Fibroblast of the conjunctiva (primary cell): Measurements from ENCODE around the gene DCST2.

ENCODE experiments used
- DNase-seq: peaks from one replicate; pipeline ENCODE4 v3.0.0-alpha.2; 2010; ENCODE audit warnings: low read depth

The DCST2 gene

GRCh38 chr1:155069551-155070157 lies 36.1 kb upstream of the DCST2 start:
- no peak for DNase-seq

- DNase-seq = no peak
These were observed 35.0 kb upstream of the DCST2 start for GRCh38 chr1:155068599-155068998.

GRCh38 chr1:155066777-155067176 lies 33.2 kb upstream of the DCST2 start:
- no peak for DNase-seq

GRCh38 chr1:155064832-155065429 lies 31.4 kb upstream of the DCST2 start:
- no peak for DNase-seq

- DNase-seq = no peak
These were observed 30.7 kb upstream of the DCST2 start for GRCh38 chr1:155064111-155064831.

GRCh38 chr1:155063550-155064110 lies 30.0 kb upstream of the DCST2 start, which contains the start of gene EFNA4:
Gene EFNA4, plus strand, starts transcription at chr1:155063740. Its CDS starts 84 bp downstream, at chr1:155063824.
- no peak for DNase-seq

- DNase-seq = no peak
These were observed 29.3 kb upstream of the DCST2 start for GRCh38 chr1:155062702-155063411.

- no peak for DNase-seq
These were observed 28.6 kb upstream of the DCST2 start for GRCh38 chr1:155062151-155062686.

GRCh38 chr1:155061381-155062150 lies 28.0 kb upstream of the DCST2 start:
- peak; percentile 70 for DNase-seq

- no peak for DNase-seq
These were observed 27.2 kb upstream of the DCST2 start for GRCh38 chr1:155060736-155061135.

GRCh38 chr1:155057788-155058211 lies 24.2 kb upstream of the DCST2 start:
- no peak for DNase-seq

- DNase-seq = no peak
These were observed 23.5 kb upstream of the DCST2 start for GRCh38 chr1:155057104-155057503.

- no peak for DNase-seq
These were observed 20.0 kb upstream of the DCST2 start for GRCh38 chr1:155053531-155054105.

- no peak for DNase-seq
These were observed 19.1 kb upstream of the DCST2 start for GRCh38 chr1:155052439-155053395.

- no peak for DNase-seq
These were observed 18.3 kb upstream of the DCST2 start for GRCh38 chr1:155051777-155052398.

GRCh38 chr1:155051342-155051776 lies 17.8 kb upstream of the DCST2 start:
- no peak for DNase-seq

GRCh38 chr1:155050560-155051341 lies 17.2 kb upstream of the DCST2 start, which contains the start of gene ADAM15:
Gene ADAM15, plus strand, starts transcription at chr1:155051316. Its CDS starts 71 bp downstream, at chr1:155051387.
- no peak for DNase-seq
